Stimulated activated CD8-positive, alpha-beta memory T cell treated with anti-CD3 and anti-CD28 coated beads, Interleukin-15, amount 100 ng/mL, for 4 hours (primary cell): ENCODE results near the gene FOSB.
"Not testable (repeated sequence)": the region's sequence is repeated elsewhere in the genome, so short reads cannot be mapped to it uniquely, and the experiment has no call there.

Source experiments
- DNase-seq, 2 donors: peaks; one replicate each; pipeline ENCODE4 v3.0.0-alpha.2; 2020; ENCODE audit warnings: low read depth in 2 of 2

FOSB gene

DNA sequence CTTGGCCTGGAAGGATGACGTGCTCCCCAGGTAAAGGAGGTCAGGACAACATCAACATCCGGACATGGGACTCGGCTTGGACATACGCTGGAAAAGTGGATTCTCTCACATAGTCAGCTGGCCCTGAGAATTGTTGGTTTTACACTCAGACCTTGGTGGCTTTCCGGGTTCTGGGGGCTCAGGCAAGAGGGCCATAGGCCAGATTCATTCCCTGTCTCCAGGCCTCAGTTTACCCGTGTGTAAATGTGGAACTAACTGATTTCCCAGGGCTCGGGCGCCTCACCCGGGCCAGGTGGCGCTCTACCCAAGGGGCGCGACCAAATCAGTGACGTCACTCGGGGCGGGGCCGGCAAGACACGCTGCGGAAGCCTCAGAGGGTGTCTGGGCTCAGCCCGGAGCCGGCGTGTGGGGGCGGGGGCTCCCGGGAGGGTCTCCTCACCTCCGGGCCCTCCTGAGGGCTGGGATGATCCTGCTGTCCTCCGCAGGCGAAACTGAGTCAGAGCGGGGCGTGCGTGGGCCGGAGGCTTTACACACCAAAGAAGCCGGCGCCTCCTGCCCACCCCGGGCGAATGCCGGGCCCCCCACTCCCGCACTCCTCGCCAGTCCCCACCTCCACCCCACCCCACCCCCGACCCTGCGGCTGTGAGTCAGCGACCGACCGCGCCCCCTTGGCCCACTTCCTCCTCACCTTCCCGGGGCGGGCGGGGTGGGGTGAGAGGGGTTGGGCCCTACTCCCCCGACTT, 38.6 kb downstream of the FOSB start:
- peak; percentile 98 to 99 for DNase-seq

DNA sequence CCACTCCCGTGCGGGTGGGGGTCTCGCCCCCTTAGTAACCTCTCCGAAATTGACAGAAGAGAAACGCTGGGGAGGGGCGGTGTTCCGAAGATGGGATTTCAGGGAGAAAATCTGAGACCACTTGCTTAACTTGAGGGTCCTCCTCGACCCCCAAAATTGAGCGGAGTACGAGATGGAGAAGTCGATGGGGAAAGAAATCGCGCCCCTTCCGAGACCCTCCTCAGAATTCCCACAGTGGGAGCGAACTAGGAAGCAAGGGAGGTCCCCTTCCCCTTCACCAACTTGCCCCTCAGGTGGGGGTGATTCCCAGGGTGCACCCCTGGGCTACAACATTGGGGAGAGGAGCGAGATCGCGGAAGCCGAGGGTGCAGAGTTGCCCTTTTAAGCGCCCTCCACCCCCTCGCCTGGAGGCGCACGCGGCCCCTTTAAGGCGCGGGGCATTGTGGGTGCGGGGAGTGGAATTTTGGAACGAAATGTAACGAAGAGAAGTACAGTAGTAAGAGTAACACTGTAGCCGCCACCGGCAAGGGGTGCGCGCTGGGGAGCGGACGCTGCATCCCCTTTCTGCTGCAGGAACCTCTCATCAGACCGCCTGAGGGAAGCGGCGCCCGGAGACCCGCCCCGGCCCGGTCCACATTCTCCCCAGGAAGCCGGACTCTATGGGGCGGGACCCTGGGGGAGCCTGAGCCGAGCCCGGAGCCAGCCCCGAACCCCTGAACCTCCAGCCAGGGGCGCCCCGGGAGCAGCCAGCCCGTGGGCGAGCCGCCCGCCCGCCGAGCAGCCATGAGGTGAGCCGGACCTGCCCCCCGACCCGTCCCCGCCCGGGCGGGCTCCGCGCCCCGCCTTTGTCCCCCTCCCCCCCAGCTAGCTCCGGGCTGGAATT, 39.4 kb downstream of the FOSB start, which contains the start of gene VASP:
TSS of gene VASP (plus strand) at position 491 of the 883 bp plus-strand sequence. CDS start at position 784, 293 bp downstream.
- peak; percentile 85 to 87 for DNase-seq

DNA sequence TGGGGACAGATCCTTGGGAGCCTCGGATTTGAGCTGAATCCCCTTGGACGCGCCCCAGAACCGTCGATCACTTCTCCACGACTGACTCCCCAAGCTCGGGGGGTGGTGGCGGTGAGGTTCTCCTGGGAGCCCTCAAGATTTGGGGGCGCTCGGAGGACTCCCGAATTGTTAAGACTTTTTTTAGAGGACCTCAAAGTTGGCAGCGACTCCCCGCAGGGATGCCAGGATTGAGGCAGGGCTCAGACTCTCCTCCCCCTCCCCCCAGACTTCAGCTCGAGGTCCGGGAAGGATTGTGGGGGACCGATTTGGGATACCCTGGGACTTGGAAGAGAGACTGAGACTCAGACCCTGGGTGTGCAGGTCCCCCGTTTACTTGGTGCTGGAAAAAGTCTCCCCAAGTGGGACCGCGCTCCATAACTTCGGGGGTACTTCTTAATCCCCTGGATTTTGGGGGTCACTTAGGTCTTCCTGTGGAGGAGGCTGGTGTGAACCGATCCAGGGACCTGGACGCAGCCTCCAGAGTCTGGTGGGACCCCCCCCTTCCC, 40.1 kb downstream of the FOSB start:
- DNase-seq = no peak

DNA sequence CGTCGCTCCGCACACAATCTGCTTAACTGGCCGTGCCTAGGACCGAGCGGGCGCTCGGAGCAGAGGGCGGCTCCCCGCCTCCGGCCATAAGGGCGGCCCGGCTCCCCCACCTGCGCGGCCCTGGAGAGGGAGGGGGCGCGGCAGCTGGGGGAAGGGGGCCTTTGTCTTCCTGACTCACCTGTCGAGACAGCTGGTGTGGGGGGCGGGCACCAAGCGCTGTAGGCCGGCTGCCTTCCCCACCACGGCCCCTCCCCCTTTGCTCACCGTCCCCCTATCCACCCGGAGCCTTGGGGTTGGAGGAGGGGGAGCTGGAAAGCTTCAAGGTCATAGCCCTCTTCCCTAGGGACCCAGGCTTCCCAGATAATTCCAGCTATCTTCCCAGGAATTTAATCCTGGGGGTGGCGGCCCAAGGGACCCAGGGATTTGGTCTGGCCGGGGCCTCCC, 40.6 kb downstream of the FOSB start:
- peak in 1 of 2 donors; percentile 32 for DNase-seq

DNA sequence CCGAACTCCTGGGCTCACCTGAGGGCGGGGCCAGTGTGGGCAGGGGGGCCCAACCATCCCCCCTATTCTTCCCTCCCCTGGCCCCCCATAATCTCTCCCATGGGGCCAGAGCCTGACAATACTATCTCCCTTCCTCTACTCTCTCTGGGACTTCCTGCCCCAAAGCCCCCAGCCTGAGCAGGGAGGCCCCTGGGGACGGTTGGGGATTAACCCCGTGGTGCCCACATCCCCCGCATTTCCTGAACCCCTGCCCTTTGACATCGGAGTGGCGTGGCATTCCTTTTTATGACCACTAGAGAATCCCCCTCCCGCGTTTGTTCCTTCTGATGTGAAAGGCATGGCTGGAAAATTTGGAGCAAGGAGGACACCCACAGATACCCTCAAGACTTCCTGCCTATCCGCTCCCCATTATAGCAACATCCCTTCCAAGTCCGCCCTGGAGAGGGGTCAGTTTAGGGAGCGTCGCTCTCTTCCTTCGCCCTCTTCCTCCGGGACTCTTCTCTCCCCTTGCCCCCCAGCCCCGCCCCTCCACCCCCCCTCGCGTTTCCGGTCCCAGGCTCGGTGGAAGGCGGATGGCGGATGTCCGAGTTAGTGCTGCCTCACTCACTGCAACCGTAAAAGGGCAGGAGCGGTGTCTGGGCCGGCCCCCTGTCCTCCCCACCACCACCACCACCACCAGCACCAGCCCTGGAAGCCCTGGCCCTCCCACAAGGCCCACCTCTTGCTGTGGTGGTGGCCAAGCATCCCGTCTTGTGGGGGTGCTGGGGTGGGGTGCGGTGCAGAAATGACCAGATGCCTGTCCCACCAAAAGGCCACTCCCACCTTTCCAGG, 41.3 kb downstream of the FOSB start:
- no peak for DNase-seq

DNA sequence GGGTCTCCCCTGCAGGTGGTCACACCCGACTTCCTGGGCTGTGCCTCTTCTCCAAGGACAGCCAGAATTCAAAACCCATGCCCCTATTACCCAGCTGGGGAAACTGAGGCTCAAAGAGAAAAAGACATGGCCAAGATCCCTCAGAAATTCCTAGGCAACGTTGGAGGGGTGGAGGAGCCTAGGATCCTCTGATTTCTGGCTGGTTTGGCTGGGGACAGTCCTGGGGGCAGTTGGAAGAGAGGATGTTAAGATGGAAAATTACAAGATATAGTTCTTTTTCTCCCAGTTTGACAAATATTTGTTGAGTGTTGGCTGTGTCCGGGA, 41.9 kb downstream of the FOSB start:
- no peak for DNase-seq

DNA sequence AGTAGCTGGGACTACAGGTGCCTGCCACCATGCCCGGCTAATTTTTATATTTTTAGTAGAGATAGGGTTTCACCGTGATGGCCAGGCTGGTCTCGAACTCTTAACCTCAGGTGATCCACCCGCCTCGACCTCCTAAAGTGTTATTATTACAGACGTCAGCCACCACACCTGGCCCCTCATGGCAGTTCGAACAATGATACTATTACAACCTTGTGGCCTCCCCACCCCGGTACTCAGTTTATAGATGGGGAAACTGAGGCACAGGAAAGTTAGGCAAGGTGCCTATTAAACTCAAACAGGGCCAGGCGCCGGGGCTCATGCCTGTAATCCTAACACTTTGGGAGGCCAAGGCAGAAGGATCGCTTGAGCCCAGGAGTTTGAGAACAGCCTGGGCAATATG, 42.6 kb downstream of the FOSB start:
- not testable (repeated sequence) for DNase-seq

DNA sequence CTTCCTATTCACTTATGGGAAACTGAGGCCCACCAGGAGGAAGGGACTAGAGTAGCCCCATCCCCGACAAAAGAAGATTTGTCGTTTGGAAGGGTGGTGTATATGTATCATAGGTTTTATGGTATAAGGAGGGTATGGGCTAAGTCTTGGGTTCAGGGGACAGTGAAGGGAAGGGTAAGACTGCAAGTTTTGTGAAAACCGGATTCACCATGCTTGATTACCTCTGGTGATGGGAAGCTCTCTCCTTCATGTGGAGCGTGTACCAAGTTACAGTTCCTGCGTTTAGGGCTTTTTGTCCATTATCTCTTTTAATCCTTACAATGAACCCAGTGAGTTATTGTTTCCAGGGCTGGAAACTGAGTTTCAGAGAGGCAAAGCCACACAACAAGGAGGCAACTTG, 43.3 kb downstream of the FOSB start:
- no peak for DNase-seq

DNA sequence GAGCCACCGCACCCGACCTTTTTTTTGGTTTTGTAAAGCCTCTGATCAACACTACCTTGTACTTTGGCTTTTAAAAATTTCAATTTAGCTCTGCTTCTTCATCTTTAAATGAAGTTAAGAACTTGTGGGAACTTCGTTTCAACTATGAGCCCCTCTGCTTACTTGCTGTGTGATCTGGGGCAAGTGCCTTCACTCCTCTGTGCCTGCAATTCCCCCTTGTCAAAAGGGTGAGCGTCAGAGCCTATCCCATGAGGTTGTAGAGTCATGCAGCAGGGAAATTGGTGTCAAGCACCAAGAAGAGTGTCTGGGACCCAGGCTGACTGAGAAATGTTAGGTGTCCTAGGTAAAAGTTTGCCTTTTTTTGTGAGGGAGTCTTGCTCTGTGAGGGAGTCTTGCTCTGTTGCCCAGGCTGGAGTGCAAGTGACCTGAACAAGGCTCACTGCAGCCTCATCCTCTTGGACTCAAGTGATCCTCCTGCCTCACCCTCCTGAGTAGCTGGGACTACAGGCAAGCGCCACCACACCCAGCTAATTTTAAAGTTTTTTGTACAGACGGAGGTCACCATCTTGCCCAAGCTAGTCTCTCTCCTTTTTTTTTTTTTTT, 45.2 kb downstream of the FOSB start:
- no peak for DNase-seq

DNA sequence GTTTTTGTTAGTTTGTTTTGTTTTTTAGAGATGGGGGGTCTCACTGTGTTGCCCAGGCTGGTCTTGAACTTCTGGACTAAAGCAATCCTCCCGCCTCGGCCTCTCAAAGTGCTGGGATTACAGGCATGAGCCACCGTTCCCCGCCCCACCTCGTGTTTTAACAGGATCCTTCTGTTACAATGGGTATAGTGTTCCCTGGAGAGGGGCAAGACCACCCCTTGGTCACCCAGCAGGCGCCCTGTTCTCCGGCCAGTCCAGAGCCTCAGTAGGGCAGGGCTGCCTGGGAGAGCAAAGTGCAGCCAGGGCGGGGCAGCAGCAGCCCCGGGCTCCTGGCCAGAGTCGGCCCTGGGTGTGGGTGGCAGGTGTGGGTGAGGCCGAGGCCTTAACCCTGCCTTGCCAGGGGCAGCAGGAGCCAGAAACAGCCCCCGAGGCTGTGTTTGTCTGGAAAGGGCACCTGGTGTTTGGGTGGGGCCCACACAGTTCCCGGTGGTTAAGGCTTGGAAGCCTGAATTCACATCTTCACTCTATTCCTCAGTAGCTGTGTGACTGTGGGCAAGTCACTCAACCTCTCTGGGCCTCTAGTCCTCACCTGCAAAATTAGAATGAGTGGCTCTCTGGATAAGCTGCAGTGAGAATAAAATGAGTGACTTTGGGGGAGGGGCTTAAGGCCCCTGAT, 46.7 kb downstream of the FOSB start:
- no peak for DNase-seq

DNA sequence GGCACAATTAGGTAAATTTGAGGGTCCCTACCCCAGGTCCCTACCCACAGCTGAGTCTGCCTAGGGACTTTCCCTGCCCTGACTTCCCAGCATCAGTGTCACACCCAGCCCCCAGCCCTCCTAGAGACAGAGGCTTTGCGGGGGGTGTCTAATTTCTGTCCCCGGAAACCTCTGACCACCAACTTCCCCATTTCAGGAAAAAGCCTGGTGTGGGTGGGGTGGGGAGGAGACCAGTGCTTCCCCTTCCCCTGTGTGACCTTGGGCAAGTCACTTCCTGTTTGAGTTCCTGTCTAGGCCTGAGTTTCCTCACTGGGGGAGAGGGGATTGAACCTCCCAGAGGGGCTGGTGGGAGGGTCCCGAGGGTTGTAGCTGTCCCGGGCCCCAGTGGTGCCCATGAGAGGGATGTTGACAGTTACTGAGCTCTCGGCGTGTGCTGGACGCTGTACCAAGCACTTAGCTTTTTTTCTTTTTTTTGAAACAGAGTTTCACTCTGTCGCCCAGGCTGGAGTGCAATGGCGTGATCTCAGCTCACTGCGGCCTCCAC, 47.4 kb downstream of the FOSB start:
- DNase-seq = no peak

DNA sequence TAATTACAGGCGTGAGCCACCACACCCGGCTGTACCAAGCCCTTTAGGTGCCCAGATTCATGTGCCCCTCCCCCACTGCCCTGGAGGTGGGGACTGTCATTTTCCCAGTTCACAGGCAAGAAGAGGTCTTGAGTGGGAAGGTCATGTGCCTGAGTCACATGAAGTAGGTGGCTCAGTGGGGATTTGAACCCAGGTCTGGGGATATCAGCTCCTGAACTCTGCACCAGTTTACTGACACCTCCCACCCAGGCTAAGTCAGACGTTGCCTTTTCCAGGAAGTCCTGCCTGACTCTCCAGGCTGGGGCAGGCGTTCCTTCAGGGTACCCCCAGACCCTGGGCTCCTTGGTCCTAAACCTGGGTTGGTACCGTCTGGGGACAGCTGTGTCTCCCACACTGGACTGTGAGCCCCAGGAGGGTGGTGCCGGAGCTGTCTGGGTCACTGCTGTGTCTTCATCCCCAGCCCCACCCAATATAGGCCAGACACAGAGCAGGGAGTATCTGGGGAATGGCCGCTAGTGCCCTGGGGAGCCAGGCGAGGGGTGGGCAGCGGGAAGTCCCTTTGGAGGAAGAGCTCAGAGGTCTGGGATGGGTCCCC, 48.1 kb downstream of the FOSB start:
- no peak for DNase-seq

DNA sequence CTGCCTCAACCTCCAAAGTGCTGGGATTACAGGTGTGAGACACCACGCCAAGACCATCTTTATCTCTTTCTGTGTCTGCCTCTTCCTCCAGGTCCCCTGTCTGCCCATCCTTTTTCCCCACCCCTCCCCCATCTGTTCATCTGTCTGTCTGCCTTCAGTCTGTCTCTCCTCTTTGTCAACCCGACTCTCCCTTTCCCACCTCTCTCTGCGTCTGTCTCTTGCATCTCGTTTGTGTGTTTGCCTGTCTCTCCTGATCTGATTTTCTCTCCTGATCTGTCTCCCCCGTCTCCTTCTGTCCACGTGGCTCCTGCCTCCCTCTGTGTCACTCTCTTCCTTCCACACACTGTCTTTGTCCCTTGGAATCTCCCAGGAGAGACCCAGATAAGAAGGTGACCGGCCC, 49.4 kb downstream of the FOSB start:
- no peak for DNase-seq

DNA sequence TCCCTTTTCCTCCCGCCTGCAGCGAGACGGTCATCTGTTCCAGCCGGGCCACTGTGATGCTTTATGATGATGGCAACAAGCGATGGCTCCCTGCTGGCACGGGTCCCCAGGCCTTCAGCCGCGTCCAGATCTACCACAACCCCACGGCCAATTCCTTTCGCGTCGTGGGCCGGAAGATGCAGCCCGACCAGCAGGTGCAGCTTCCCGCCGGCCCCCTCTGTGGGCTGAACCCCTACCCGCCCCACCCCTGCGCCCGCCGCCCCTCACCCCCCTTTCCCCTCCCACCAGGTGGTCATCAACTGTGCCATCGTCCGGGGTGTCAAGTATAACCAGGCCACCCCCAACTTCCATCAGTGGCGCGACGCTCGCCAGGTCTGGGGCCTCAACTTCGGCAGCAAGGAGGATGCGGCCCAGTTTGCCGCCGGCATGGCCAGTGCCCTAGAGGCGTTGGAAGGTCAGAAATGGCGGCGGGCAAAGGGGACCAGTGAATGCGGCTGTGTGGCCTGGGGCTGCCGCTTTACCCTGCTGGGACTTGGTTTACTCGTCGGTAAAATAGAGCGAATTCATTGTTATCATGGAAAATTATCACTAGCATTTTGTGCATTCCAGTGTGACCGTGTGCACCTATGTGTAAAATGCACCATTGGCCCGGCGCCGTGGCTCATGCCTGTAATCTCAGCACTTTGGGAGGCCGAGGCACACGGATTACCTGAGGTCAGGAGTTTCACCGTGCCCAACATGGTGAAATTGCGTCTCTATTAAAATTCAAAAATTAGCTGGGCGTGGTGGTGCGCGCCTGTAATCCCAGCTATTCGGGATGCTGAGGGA, 50.1 kb downstream of the FOSB start:
- no peak for DNase-seq

DNA sequence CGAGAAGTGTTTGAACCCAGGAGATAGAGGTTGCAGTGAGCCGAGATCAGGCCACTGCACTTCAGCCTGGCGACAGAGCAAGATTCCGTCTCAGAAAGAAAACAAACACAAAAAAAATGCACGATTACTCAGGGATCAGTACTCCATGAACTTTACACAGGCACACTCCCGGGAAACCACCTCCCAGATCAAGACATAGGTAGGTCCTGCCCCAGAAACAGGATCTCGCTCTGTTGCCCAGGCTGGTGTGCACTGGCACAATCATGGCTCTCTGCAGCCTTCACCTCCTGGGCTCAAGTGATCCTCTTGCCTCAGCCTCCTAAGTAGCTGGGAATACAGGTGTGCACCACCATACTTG, 50.7 kb downstream of the FOSB start:
- DNase-seq = no peak

DNA sequence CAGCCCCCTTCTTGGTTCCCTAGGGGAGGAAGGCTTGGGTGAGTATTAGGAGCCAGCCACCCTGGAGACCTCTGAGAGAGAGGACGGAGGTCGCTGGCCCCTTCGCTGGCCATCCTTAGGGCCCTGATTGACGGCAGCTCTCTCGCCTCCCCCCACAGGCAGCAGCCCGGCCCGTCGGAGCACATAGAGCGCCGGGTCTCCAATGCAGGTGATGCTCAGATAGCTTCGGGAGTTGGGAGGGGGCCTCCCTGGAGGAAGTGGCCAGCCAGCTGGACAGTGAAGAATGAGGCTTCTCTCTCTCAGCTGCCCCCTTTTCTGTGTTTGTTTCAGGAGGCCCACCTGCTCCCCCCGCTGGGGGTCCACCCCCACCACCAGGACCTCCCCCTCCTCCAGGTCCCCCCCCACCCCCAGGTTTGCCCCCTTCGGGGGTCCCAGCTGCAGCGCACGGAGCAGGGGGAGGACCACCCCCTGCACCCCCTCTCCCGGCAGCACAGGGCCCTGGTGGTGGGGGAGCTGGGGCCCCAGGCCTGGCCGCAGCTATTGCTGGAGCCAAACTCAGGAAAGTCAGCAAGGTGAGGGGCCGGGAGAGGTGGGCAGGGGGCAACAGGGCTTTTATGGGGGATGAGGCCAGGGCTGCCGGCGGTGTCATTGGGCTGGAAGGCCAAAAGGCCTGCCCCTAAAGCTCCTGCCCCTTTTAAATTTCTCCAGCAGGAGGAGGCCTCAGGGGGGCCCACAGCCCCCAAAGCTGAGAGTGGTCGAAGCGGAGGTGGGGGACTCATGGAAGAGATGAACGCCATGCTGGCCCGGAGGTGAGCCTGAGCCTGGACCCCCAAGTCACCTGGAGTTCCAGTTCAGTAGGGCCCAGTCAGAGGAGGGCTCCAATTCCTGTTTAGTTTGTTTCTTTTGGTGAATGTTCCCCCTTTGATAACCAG, 54.5 kb downstream of the FOSB start:
- no peak for DNase-seq

DNA sequence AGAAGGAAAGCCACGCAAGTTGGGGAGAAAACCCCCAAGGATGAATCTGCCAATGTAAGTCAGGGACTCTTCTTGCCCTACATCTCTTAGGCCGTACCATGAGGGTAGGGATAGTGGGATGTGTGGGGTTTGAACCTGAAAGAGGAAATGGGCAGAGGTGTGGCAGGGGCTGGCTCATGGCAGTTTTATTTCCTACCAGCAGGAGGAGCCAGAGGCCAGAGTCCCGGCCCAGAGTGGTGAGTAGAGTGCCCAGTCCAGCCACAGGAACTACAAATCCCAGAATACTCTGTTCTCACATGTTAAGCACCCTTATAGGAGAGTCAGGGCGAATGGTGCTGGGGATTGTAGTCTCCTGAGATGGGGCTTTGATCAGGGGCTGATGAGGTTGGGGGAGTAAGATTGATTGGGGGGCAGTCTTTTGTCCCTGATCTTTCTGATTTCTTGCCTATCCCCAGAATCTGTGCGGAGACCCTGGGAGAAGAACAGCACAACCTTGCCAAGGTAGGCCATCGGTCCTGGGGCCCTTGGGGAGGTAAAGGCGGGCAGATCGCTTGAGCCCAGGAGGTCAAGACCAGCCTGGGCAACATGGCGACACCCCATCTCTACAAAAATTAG, 56.0 kb downstream of the FOSB start:
- peak; percentile 42 to 43 for DNase-seq
